NK-92 (cell line): ENCODE measurements around the gene DSCAML1.

Experiments used
- DNase-seq: peaks from one replicate; lab custom pipeline; 2025; ENCODE audit not compliant: unreplicated experiment; lab: John Stamatoyannopoulos, UW

DSCAML1 gene

DNA sequence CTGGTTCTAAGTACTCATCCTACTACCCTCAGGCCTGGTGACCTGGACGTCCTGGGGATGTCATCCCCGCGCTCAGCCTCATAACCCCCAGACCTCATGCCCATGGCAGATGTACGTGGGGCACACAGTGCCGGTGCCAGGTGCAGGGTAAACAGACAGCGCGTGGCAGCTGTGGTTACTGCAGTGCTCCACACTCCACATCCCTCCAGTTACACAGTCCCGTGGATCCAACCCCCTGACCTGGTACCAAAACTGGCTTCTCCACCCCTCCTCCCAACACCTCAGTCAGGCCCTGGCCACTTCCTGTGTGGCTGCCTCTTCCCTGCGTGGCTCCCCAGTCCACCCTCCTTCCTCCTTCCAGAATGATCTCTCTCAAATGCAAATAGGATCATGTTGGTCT is 95.2 kb downstream of the DSCAML1 start:
- no peak for DNase-seq

DNA sequence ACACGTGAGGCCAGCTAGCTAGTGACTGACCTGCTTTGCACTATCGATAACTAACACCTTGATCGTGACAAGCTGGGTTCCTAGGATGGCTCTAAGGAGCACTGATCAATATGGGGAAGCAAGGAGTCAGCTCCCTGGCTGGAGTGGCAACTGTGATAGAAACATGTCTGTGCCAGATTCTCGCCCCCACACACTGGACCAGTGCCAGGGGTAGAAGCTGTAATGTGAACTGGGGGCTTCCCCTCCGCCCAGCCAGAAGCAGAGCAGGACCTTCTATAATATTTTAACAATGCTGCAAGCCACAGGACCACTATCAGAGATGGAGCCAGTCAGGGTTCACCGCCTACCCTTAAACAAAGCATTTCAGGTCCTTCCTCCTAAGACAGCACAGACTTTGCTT is 96.5 kb downstream of the DSCAML1 start:
- DNase-seq, result no peak

DNA sequence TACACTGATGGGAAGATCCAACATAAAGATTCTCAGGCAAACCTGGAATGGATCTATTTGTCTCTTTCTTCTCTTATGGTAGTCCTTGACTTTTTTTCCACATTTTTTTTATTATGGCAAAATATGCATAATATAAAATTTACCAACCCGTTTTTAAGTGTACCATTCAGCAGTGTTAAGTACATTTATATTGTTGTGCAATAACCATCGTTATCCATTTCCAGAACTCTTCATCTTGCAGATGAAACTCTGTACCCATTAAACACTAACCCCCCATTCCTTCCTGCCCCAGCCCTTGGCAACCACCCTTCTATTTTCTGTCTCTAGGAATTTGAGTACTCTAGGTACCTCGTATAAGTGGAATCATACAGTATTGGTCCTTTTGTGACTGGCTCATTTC is 99.7 kb downstream of the DSCAML1 start:
- DNase-seq, result no peak

DNA sequence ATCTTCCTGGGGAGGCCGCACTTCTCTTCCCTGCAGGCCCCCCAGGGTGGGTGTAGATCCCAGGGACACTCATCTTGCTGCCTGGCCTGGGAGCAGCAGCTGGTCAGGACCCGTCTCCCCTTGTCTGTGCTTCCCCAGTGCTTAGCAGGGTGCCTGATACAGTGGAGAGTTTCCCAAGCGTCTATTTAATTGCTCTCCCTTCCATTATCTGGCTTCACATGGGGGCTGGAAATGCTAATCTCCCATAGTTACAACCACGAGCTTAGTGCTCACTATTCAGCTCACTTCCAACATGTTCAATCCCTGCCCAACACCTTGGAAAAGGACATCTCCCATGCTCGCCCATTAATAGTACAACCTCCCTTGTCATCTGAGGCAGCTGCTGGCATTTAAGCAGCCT is 100.5 kb downstream of the DSCAML1 start:
- no peak for DNase-seq

DNA sequence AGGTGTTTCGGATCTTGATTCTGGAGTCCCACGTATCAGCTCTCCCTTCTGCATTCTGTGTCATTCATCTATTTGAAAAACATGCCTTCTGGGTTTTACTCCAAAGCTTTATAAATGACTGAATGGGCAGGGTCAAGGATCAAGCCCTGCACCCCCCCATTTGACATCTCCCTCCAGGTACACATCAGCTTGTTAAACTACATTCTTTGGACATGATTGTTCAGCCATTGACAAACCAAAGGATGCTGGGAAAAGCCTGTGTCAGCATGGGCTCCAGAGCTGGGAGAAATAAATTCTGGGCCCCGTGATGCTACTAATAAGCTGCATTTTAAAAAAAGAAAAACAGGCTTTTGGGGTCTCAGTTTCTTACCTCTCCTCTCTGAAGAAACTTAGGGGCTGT is 103.7 kb downstream of the DSCAML1 start:
- DNase-seq, result no peak

- no peak for DNase-seq
Measured at GRCh38 chr11:117691516-117691915, 105.5 kb downstream of the DSCAML1 start.

DNA sequence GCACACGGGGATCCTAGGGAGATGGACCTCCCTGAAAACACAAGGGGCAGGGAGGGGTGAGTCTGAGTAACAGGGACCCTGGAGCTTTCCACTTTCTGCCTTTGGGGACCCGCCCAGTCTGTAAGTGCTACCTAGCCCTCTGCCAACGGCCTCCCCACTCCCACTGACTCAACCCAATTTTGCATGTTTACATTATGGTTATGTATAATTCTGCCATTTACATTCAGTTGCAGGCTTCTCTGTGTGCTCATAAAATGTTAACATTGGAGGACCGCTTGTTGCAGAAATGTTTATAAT is 105.8 kb downstream of the DSCAML1 start:
- no peak for DNase-seq

GRCh38 chr11:117690484-117691217 is 106.4 kb downstream of the DSCAML1 start:
- no peak for DNase-seq

DNA sequence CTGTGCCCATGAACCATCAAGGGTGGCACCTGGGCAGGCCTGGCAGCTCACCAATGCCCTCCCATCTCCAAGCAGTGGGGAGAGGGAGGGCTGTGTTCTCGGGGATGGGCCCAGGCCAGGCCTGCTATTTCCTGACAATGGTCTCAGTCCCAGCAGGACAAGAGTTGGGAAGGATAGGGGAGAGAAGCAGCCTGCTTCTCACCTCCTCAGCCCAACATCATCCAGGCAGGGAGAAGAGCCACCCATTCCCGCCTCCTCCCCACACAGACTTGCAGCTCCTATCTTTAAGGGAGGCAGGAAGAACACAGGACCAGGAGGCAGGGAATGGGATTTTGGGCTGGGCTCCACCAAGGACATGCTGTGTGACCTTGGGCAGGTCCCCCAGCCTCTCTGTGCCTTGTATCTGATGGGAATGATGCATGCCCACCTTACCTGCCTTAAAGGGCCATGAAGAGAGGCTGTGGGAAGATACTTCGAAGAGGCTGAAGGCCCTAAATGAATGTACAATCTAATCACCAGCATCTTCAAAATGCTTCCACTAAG is 108.7 kb downstream of the DSCAML1 start:
- DNase-seq, result no peak

- no peak for DNase-seq
Measured at GRCh38 chr11:117687776-117688175, 109.2 kb downstream of the DSCAML1 start.

- DNase-seq, result no peak
Measured at GRCh38 chr11:117686711-117687110, 110.3 kb downstream of the DSCAML1 start.

DNA sequence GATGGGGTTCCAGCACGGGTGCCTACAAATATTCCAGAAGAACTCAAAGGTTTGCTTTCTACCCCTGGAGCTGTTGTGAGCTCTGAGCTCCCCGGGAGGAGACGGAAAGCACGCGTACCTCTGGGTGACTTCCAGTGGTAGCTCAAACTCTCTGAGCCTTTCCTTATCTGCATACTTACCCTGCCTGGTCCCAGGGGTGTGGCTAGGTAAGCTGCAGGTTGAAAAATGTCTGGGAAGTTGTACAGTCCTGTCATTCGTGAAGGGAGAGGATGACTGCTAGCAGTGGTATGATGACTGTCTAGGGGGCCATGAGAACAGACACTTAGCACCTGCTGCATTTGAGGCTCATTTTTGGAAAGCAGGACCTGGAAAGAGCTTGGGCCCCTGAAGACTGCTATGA is 111.5 kb downstream of the DSCAML1 start:
- no peak for DNase-seq

GRCh38 chr11:117684731-117685130 is 112.3 kb downstream of the DSCAML1 start:
- DNase-seq, result no peak

DNA sequence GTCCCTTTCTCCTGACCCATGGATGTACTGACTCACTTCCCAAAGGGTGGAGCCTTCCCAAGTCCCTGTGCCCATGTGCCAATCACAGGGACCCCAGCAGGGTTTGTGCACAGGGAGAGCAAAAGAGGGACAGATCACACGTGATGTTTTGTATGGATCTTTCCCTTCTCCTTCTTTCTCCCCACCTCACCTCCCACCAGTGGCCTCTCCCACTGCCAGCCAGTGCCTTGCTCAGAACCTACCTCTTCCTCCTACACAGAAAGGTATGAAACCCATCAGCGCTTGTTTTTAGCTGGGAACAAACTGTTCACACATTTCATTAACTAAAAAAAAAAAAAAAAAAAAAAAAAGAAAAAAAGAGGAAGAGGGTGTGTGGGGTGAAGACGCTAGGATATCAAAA is 112.9 kb downstream of the DSCAML1 start:
- no peak for DNase-seq

DNA sequence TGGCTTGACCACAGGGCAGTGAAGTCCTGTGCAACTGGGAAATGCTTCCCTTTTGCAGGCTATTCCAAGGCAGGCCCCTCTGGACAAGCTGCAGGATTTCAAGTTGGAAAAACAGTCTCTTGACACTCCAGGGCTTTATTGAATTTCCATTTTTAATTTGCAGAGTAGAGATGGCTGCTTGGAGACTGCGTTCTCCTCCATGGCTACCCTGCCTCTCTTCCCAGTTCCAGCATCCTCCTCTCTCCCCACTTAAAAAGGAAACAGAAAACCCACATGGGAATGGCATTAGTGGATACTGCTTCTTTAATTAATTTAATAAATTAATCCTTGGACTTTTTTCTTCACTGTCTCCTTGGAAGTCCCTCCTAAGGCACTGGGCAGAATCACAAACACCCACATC is 115.6 kb downstream of the DSCAML1 start:
- DNase-seq, result no peak

DNA sequence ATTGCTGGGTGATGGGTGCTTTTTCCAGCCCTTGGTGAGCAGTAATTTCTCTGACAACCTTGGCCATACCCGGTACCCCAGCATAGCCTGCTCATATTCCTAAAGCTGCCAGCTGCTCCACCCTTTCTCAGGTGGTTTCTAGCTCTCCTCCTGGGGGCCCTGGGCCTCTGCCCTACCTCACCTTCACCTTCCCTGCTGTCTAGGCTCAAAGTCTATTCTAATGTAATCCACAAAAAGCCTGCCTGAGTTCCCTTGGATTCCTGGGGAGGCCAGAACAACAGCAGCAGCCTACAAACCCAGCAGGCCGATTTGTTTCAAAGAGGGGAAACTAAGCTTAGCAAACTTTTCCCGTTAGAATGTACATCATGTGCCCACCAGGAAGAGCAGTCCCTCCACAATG is 117.6 kb downstream of the DSCAML1 start:
- no peak for DNase-seq

- no peak for DNase-seq
Measured at GRCh38 chr11:117678658-117679406, 118.2 kb downstream of the DSCAML1 start.

- no peak for DNase-seq
Measured at GRCh38 chr11:117677729-117678310, 119.2 kb downstream of the DSCAML1 start.

DNA sequence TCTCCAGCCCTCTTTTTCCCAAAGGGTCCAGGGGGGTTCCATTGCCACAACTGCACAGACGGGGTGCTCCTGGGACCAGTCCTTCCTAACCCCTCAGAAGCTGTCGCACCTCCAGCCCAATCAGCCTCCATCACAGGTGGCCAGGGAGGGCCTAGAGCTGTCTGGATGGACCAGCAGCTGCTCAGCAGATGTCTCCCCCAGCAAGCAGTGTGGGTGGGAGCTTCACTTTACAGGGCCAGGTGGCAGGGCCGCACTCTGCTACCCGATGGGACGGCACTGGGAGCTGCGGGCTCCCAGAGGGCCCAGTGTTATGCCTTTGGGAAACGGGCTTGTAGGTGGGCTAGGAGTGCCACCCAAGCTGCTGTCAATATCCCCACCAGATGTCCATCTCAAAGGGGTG is 120.5 kb downstream of the DSCAML1 start:
- no peak for DNase-seq

GRCh38 chr11:117673602-117674001 is 123.4 kb downstream of the DSCAML1 start:
- DNase-seq, result no peak

DNA sequence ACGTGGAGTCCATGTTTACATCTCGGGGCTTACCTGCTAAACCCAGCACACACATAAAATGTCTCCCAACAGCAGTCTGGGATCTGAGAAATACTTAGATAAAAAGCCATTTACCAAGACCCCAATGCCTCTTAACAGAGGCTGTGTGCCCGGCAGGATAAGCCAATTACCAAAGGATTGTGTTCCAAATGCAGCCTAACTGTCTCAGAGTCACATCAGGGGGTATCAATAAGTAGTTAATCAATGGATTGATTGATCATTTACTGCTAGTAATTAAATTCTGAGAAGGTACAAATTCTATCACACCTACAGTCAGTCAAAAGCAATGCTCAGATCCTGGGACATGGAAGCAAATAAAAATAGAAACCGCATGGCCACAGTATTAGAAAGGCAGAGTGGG is 125.6 kb downstream of the DSCAML1 start:
- no peak for DNase-seq

- no peak for DNase-seq
Measured at GRCh38 chr11:117670924-117671323, 126.1 kb downstream of the DSCAML1 start.
